CMK (cell line): Measurements from ENCODE around the gene TAF8.
A peak's percentile ranks its signal among the peaks of the same experiment; 100 is the strongest.

Experiments
- DNase-seq: peaks from one replicate; pipeline ENCODE4 v3.0.0-alpha.2; 2010; ENCODE audit warnings: low read depth

The TAF8 gene

GRCh38 chr6:42059743-42060142 is 9.4 kb downstream of the TAF8 start:
- no peak for DNase-seq

GRCh38 chr6:42066156-42066675 is 15.9 kb downstream of the TAF8 start:
- no peak for DNase-seq

- no peak for DNase-seq
These were observed 17.8 kb downstream of the TAF8 start for GRCh38 chr6:42068173-42068572.

- DNase-seq, result no peak
These were observed 18.7 kb downstream of the TAF8 start for GRCh38 chr6:42068872-42069522.

- DNase-seq, result no peak
These were observed 21.7 kb downstream of the TAF8 start for GRCh38 chr6:42071881-42072583.

- no peak for DNase-seq
These were observed 23.0 kb downstream of the TAF8 start for GRCh38 chr6:42073287-42073686.

GRCh38 chr6:42075159-42075838 is 25.0 kb downstream of the TAF8 start:
- DNase-seq, result peak; percentile 34

GRCh38 chr6:42078386-42078785 is 28.1 kb downstream of the TAF8 start:
- DNase-seq, result no peak

GRCh38 chr6:42079941-42080464 is 29.7 kb downstream of the TAF8 start:
- no peak for DNase-seq

- DNase-seq, result no peak
These were observed 33.2 kb downstream of the TAF8 start for GRCh38 chr6:42083530-42083929.

- DNase-seq, result no peak
These were observed 34.6 kb downstream of the TAF8 start for GRCh38 chr6:42084889-42085288.

GRCh38 chr6:42086046-42087035 is 36.0 kb downstream of the TAF8 start:
- no peak for DNase-seq

- no peak for DNase-seq
These were observed 37.8 kb downstream of the TAF8 start for GRCh38 chr6:42088101-42088591.

GRCh38 chr6:42090819-42091717 is 40.7 kb downstream of the TAF8 start:
- no peak for DNase-seq

- DNase-seq, result no peak
These were observed 41.3 kb downstream of the TAF8 start for GRCh38 chr6:42091718-42092023.

- DNase-seq, result no peak
These were observed 43.4 kb downstream of the TAF8 start for GRCh38 chr6:42093582-42094329.

GRCh38 chr6:42095094-42095493 is 44.8 kb downstream of the TAF8 start:
- no peak for DNase-seq

- DNase-seq, result no peak
These were observed 45.6 kb downstream of the TAF8 start for GRCh38 chr6:42095776-42096541.
